Left ventricle myocardium inferior (tissue), 1 donor: ENCODE measurements around the gene P2RX3. TPM values are rescaled to one million over a fixed set of nuclear protein-coding genes. Genes with fewer than 3 reads are reported as not detected.
A peak's percentile ranks its signal among the peaks of the same experiment; 100 is the strongest.

Source experiments
- DNase-seq: peaks from one replicate; pipeline ENCODE4 v3.0.0-alpha.2; 2020
- H3K27ac ChIP-seq: fragments of 200-600 bp; replicated peaks from 2 replicates; pipeline ENCODE4 v1.8.0; 2021
- H3K27me3 ChIP-seq: fragments of 200-600 bp; 2 replicates; pipeline ENCODE4 v1.8.0; 2021; ENCODE audit warnings: low read depth
- H3K36me3 ChIP-seq: fragments of 200-600 bp; 2 replicates; pipeline ENCODE4 v1.8.0; 2021
- H3K4me1 ChIP-seq: fragments of 200-600 bp; 2 replicates; pipeline ENCODE4 v1.8.0; 2021
- H3K4me3 ChIP-seq: fragments of 200-600 bp; 2 replicates; pipeline ENCODE4 v1.8.0; 2021; ENCODE audit warnings: mild to moderate bottlenecking, moderate library complexity
- H3K9me3 ChIP-seq: fragments of 200-600 bp; replicated peaks from 2 replicates; pipeline ENCODE4 v1.8.0; 2021
- CTCF ChIP-seq: fragments of 200-600 bp; IDR thresholded peaks from 2 replicates; pipeline ENCODE4 v1.8.0; 2021; ENCODE audit warnings: antibody characterized with exemption, mild to moderate bottlenecking, borderline replicate concordance
- intact Hi-C: fragments of 100-400 bp; cut with micrococcal nuclease; formaldehyde crosslinking; loops from one replicate; pipeline ENCODE4 v1.11.0; 2022
- total RNA-seq: library from RNA; stranded (reverse); fragmentation: NEBNext Ultra II Directional; extraction: Animal tissue kit (Norgen Biotek cat#: 25700); gene quantifications from one replicate; pipeline ENCODE4 v1.2.1, GENCODE V29; 2021
- donor health status: DM: no; HTN: yes; CAD: no; lungs with severe emphysema.

The P2RX3 gene
- total RNA-seq, 1 donor from 2014 or later = 1.4 TPM

GRCh38 chr11:57345555-57346211 is 7.5 kb downstream of the P2RX3 start:
- Histone ChIP-seq H3K4me3 (no peak overlapping the region), H3K27me3 (peaks cover 7% of the 10 kb centered on the region), H3K36me3 (no peaks in the 10 kb centered on the region), H3K27ac (no peak overlapping the region), H3K9me3 (no peaks in the 10 kb centered on the region), H3K4me1 (peaks cover 17% of the 10 kb centered on the region)
- intact Hi-C loops = no loop called here
- peak; percentile 58 for DNase-seq
- peak; percentile 91 for TF ChIP-seq CTCF

- TF ChIP-seq CTCF = no peak
- Histone ChIP-seq H3K4me1 (peaks cover 17% of the 10 kb centered on the region), H3K4me3 (no peak overlapping the region), H3K9me3 (peaks cover 6% of the 10 kb centered on the region), H3K27ac (peak overlapping the region; percentile 68), H3K36me3 (no peaks in the 10 kb centered on the region), H3K27me3 (no peaks in the 10 kb centered on the region)
- DNase-seq = no peak
- intact Hi-C loops = no loop called here
Measured at GRCh38 chr11:57347336-57347735, 9.2 kb downstream of the P2RX3 start.

- no peak for TF ChIP-seq CTCF
- H3K27me3 ChIP-seq = no peaks in the 10 kb centered on the region
- intact Hi-C loops = no loop called here
- peaks cover 6% of the 10 kb centered on the region for H3K9me3 ChIP-seq
- H3K4me1 ChIP-seq = peaks cover 17% of the 10 kb centered on the region
- no peak overlapping the region for H3K4me3 ChIP-seq
- no peaks in the 10 kb centered on the region for H3K36me3 ChIP-seq
- peak overlapping the region; percentile 68 for H3K27ac ChIP-seq
- no peak for DNase-seq
Measured at GRCh38 chr11:57348052-57348451, 9.9 kb downstream of the P2RX3 start.

GRCh38 chr11:57348636-57349313 is 10.6 kb downstream of the P2RX3 start:
- H3K27me3 ChIP-seq = no peaks in the 10 kb centered on the region
- intact Hi-C loops = no loop called here
- peaks cover 6% of the 10 kb centered on the region for H3K9me3 ChIP-seq
- no peaks in the 10 kb centered on the region for H3K36me3 ChIP-seq
- peaks cover 17% of the 10 kb centered on the region for H3K4me1 ChIP-seq
- H3K27ac ChIP-seq = peak overlapping the region; percentile 68
- no peak for TF ChIP-seq CTCF
- no peak for DNase-seq
- H3K4me3 ChIP-seq = no peak overlapping the region

GRCh38 chr11:57349491-57350274 is 11.5 kb downstream of the P2RX3 start:
- peak; percentile 73 for DNase-seq
- peak overlapping the region; percentile 68 for H3K27ac ChIP-seq
- TF ChIP-seq CTCF = peak; percentile 96
- intact Hi-C loops = no loop called here
- H3K4me1 ChIP-seq = peaks cover 17% of the 10 kb centered on the region
- no peaks in the 10 kb centered on the region for H3K27me3 ChIP-seq
- peaks cover 6% of the 10 kb centered on the region for H3K9me3 ChIP-seq
- H3K4me3 ChIP-seq = peak overlapping the region; percentile 29
- H3K36me3 ChIP-seq = no peaks in the 10 kb centered on the region
